Motor neuron (in vitro differentiated cells): Measurements from ENCODE around the gene TSPAN11. TPM values are rescaled to one million over a fixed set of nuclear protein-coding genes. Genes with fewer than 3 reads are reported as not detected.

ENCODE experiments used
- ATAC-seq, 8 experiments: fragments of 200-7000 bp; cut with Tn5 transposase; replicated peaks in 6 of 8; 2 replicates each; pipeline ENCODE4 v1.8.0; 2021; ENCODE audit warnings: mild to moderate bottlenecking in 8 of 8, moderate library complexity in 8 of 8
- H3K27ac ChIP-seq, 2 donors: fragments of 250-450 bp; sonication (Bioruptor Pico); 2 replicates each; pipeline ENCODE4 v1.9.0; 2021; ENCODE audit warnings: antibody characterized with exemption in 2 of 2, mild to moderate bottlenecking in 2 of 2, moderate library complexity in 1 of 2
- H3K4me1 ChIP-seq, 2 donors: fragments of 250-450 bp; sonication (Bioruptor Pico); replicated peaks in 1 of 2; 2 replicates each; pipeline ENCODE4 v1.6.1; 2021; ENCODE audit warnings: antibody characterized with exemption in 2 of 2, mild to moderate bottlenecking in 2 of 2, moderate library complexity in 1 of 2
- H3K4me3 ChIP-seq, 5 donors: fragments of 250-450 bp; sonication (Bioruptor Pico); 2 replicates each; pipeline ENCODE4 v1.9.0; 2021; ENCODE audit warnings: antibody characterized with exemption in 5 of 5, mild to moderate bottlenecking in 5 of 5, moderate library complexity in 4 of 5
- WGBS, 10 experiments: fragments of 450-650 bp; shearing (Covaris generic); methylation state at CpG; one replicate each; pipeline ENCODE4 v1.0.0; 2022; 5-methylcytosine and 5-hydroxymethylcytosine counted together
- in situ Hi-C, 9 experiments: fragments of 400-800 bp; cut with MboI; loops; one replicate each; pipeline ENCODE4 v1.15.0; 2021; ENCODE audit warnings: low sequenced_read_pairs in 9 of 9, low pct_unique_long_range_greater_than_20kb in 2 of 9; ENCODE audit not compliant: unreplicated experiment in 9 of 9
- total RNA-seq, 8 experiments: library from RNA; unstranded; fragments of 300-600 nt; gene quantifications; 2 replicates each; pipeline versions ENCODE4 v1.2.3 to v1.2.4, GENCODE V29; 2022

Gene TSPAN11
- total RNA-seq, 8 experiments from 2014 or later: 4.6 to 42.0 (median 24.2) TPM

GRCh38 chr12:30992381-30992780 lies 65.8 kb downstream of the TSPAN11 start:
- no peak overlapping the region for H3K4me3 ChIP-seq
- H3K4me1 ChIP-seq: peaks cover 0 to 9% of the 10 kb centered on the region in 2 donors
- WGBS, 10 experiments: 100% methylated on average over 2 of the region's 4 CpGs; no CpG with 5 or more reads in 9 of the 10 experiments
- in situ Hi-C loops: loop anchor here in 4 of 9 experiments (25.0 kb wide), 1 partner anchor 130 kb away; no protein-coding TSS in a partner anchor
- no peak for ATAC-seq
- H3K27ac ChIP-seq: no peak overlapping the region

DNA sequence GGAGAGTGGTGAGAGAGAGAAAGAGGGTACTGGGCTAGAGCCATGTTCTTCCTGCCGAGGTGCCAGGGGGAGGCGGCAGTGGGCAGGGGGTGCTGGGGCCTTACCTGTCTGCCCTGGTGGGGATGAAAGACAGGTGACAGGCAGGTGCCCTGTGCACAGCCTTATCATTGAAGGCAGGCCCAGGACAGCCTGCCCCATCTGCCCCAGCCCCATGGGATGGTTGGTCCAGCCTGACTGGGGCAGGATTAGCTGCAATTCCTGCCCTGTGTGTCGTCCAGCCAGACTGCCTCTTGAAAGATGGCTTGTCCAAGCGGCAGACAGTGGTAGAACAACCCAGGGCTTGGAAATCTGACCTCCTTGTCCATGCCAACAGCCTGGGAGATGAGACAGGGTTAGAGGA lies 67.2 kb downstream of the TSPAN11 start:
- 80 to 90% (median 80%) methylated on average over 1 to 2 of the region's 4 CpGs; no CpG with 5 or more reads in 6 of the 10 experiments for WGBS, 10 experiments
- Histone ChIP-seq H3K4me3 (no peak overlapping the region), H3K4me1 (peaks cover 0 to 9% of the 10 kb centered on the region in 2 donors), H3K27ac (no peak overlapping the region)
- no peak for ATAC-seq
- in situ Hi-C loops: loop anchor here in 4 of 9 experiments (25.0 kb wide), 1 partner anchor 131 kb away; no protein-coding TSS in a partner anchor

GRCh38 chr12:30994274-30994673 lies 67.7 kb downstream of the TSPAN11 start:
- ATAC-seq: no peak
- no peak overlapping the region for H3K4me3 ChIP-seq
- peaks cover 0 to 9% of the 10 kb centered on the region in 2 donors for H3K4me1 ChIP-seq
- in situ Hi-C loops: loop anchor here in 4 of 9 experiments (25.0 kb wide), 1 partner anchor 132 kb away; no protein-coding TSS in a partner anchor
- no peak overlapping the region for H3K27ac ChIP-seq
- 88 to 100% (median 89%) methylated on average over 1 to 12 of the region's 13 CpGs; no CpG with 5 or more reads in 6 of the 10 experiments for WGBS, 10 experiments

GRCh38 chr12:30996255-30996654 lies 69.7 kb downstream of the TSPAN11 start:
- peak; percentile 66 to 90 (median 86) for ATAC-seq
- in situ Hi-C loops: loop anchor here in 4 of 9 experiments (25.0 kb wide), 1 partner anchor 134 kb away; no protein-coding TSS in a partner anchor
- no peak overlapping the region for H3K27ac ChIP-seq

DNA sequence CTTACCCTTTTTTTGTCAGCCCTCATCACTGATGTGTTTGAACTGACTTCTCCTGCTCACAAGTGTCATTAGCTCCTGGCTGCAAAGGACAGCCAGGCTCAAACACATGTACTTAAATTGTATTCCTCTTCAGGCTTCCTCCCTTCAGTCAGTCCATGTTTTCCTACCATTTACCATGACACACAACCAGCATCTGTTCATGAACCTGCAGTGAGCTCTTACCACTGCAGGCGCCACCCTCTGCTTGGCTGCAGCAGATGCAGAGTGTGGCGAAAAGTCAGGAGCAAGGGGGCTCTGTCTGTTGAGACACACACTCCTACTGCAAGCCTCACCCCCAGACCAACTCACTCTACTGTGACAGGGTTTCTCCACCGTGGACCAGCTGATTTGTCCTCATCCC lies 70.2 kb downstream of the TSPAN11 start:
- 57 to 83% (median 60%) methylated on average over 1 of the region's 3 CpGs; no CpG with 5 or more reads in 7 of the 10 experiments for WGBS, 10 experiments

More at GRCh38 chr12:30996255-30996654, 69.7 kb downstream of the TSPAN11 start:
- 29 to 100% (median 58%) methylated on average over 1 to 2 of the region's 2 CpGs; no CpG with 5 or more reads in 6 of the 10 experiments for WGBS, 10 experiments
- Histone ChIP-seq H3K4me1 (peaks cover 4 to 16% of the 10 kb centered on the region in 2 donors), H3K4me3 (no peak overlapping the region)

GRCh38 chr12:30997685-30998440 lies 71.3 kb downstream of the TSPAN11 start:
- Histone ChIP-seq H3K4me1 (peaks cover 4 to 16% of the 10 kb centered on the region in 2 donors), H3K27ac (no peak overlapping the region), H3K4me3 (no peak overlapping the region)
- 80 to 100% (median 89%) methylated on average over 1 to 5 of the region's 7 CpGs; no CpG with 5 or more reads in 5 of the 10 experiments for WGBS, 10 experiments
- in situ Hi-C loops: loop anchor here in 4 of 9 experiments (25.0 kb wide), 1 partner anchor 136 kb away; no protein-coding TSS in a partner anchor
- ATAC-seq: no peak

More for the DNA sequence above, 70.2 kb downstream of the TSPAN11 start:
- peak overlapping the region in 1 of 2 donors; percentile 29 for H3K27ac ChIP-seq
- H3K4me1 ChIP-seq: peaks cover 4 to 16% of the 10 kb centered on the region in 2 donors
- in situ Hi-C loops: loop anchor here in 4 of 9 experiments (25.0 kb wide), 1 partner anchor 134 kb away; no protein-coding TSS in a partner anchor
- no peak overlapping the region for H3K4me3 ChIP-seq
- ATAC-seq: peak in 3 of 8 experiments; percentile 5 to 43 (median 15)

DNA sequence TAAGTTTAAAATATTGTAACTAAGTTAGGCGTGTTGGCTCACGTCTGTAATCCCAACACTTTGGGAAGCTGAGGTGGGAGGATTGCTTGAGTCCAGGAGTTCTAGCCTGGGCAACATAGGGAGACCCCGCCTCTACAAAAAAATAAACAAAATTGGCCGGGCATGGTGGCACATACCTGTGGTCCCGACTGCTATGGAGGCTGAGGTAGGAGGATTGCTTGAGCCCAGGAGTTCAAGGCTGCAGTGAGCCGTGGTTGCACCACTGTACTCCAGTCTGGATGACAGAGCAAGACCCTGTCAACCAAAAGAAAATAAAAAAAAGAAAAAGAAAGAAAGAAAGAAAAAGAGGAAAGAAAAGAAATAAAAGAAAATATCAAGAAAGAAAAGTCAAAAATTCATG lies 72.5 kb downstream of the TSPAN11 start:
- no peak overlapping the region for H3K27ac ChIP-seq
- H3K4me3 ChIP-seq: no peak overlapping the region
- in situ Hi-C loops: loop anchor here in 4 of 9 experiments (25.0 kb wide), 1 partner anchor 137 kb away; no protein-coding TSS in a partner anchor
- H3K4me1 ChIP-seq: peaks cover 4 to 16% of the 10 kb centered on the region in 2 donors
- no peak for ATAC-seq
- WGBS, 10 experiments: 73 to 99% (median 88%) methylated on average over 3 to 6 of the region's 6 CpGs; no CpG with 5 or more reads in 2 of the 10 experiments

DNA sequence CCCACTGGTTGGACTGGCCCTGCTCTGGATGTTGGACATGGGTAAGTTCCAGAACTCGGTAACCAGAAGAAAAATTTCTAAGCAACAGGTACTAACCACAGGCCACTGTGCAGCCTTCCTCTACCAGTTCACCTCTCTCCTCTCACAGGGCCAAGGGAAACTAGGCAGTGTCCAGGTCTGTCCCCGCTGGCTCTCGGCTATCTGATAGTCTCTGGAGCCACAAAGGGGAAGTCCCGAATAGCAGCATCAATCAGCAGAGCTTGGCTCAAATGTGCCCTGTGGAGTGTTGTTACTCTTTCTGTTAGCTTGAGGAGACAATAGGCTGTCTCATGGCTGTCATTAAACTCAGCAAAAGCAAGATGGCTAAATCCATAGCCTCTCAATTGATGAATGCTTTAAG lies 73.2 kb downstream of the TSPAN11 start:
- Histone ChIP-seq H3K27ac (no peak overlapping the region), H3K4me1 (peaks cover 4 to 16% of the 10 kb centered on the region in 2 donors), H3K4me3 (no peak overlapping the region)
- ATAC-seq: no peak
- in situ Hi-C loops: loop anchor here in 4 of 9 experiments (25.0 kb wide), 1 partner anchor 137 kb away; no protein-coding TSS in a partner anchor
- WGBS, 10 experiments: 78 to 93% (median 85%) methylated on average over 1 to 3 of the region's 4 CpGs; no CpG with 5 or more reads in 4 of the 10 experiments

- H3K27ac ChIP-seq: no peak overlapping the region
- peaks cover 4 to 16% of the 10 kb centered on the region in 2 donors for H3K4me1 ChIP-seq
- 0 to 82% (median 64%) methylated on average over 1 to 3 of the region's 3 CpGs for WGBS, 10 experiments
- ATAC-seq: peak in 5 of 8 experiments; percentile 35 to 67 (median 41)
- in situ Hi-C loops: no loop called here
- no peak overlapping the region for H3K4me3 ChIP-seq
These were observed 74.2 kb downstream of the TSPAN11 start for GRCh38 chr12:31000751-31001150.

DNA sequence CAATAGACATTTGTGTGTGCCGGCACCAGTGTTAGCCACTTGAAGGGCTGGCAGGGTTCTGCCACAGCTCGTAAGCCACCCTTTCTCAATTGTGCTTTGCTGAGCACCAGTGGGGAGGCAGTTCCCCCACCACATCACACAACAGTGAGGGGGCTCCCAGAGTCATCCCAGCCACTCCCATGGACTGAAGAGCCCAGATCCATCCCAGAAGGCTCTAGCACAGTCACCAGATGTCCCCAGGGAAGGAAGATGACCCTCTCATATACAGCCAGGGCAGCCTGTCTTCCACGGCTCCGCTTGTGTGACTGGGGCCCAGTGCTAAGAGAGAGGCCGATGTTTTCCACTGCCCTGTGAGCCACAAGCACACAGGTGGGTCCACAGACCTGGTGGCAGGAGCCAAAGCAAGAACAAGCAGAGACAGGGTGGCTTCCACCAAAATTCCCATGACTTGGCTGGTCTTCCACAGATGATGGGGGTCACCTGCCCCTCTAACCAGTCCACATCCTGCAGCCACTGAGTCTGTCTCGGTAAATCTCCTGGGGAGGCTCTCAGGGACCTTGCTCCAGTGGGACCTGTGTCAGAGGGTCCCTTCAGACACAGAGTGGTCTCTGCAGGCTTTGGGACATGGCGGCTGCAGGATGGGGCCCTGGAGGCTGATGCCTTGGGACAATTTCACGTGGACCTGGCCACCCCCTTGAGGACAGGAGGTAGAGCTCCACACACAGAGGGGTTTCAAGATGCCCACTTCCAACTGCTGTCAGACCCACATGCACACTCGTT lies 75.2 kb downstream of the TSPAN11 start:
- in situ Hi-C loops: no loop called here
- H3K27ac ChIP-seq: no peak overlapping the region
- WGBS, 10 experiments: 90 to 100% (median 97%) methylated on average over 1 to 4 of the region's 9 CpGs; no CpG with 5 or more reads in 4 of the 10 experiments
- no peak overlapping the region for H3K4me3 ChIP-seq
- peaks cover 4 to 9% of the 10 kb centered on the region in 2 donors for H3K4me1 ChIP-seq
- no peak for ATAC-seq

DNA sequence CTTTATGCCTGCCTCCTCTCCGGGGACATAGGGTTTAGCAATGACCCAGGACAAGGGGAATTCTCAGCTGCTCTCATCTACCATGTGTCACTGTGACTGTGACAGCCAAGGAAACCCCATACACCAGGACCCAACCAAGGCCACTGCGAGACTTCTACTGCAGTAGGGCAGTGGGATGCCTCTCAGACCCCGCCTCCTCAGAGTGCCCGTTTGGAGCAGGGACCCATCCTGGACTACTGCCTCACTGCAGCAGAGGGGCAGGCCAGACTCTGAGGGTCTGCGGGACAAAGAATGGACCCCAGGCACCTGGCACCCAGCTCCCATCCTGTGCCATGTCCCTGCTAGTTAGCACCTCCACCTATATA lies 75.8 kb downstream of the TSPAN11 start:
- no peak overlapping the region for H3K27ac ChIP-seq
- H3K4me3 ChIP-seq: no peak overlapping the region
- no peak for ATAC-seq
- peaks cover 4 to 7% of the 10 kb centered on the region in 2 donors for H3K4me1 ChIP-seq
- WGBS, 10 experiments: 93% methylated on average over 2 of the region's 5 CpGs; no CpG with 5 or more reads in 9 of the 10 experiments
- in situ Hi-C loops: no loop called here

DNA sequence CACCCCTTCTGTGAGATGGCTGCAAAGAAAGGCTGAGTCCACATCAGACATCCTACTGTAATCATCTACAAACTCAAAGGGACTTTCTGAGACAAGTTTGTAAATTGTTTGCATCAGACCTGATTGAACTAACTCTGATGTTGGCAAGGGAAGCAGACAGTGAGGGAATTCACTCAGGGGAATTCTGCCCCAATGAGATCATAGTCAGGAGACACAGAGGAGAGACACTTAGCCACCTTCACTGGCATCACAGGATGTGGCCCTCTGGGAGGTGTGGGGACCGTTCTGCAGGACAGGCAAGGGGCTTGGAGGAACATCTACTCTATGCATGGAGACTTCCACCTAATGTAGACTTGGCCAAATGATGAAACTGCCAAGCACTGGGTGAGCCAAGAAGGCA lies 76.5 kb downstream of the TSPAN11 start:
- in situ Hi-C loops: no loop called here
- no CpG with 5 or more reads among the region's 1 CpG for WGBS, 10 experiments
- H3K4me3 ChIP-seq: no peak overlapping the region
- no peak overlapping the region for H3K27ac ChIP-seq
- ATAC-seq: peak in 5 of 8 experiments; percentile 46 to 80 (median 47)
- peaks cover 4 to 11% of the 10 kb centered on the region in 2 donors for H3K4me1 ChIP-seq
